Epithelial cell of proximal tubule (primary cell): Measurements from ENCODE around the gene PCDHB13. TPM values are rescaled to one million over a fixed set of nuclear protein-coding genes. Genes with fewer than 3 reads are reported as not detected.
"Not testable (repeated sequence)": the region's sequence is repeated elsewhere in the genome, so short reads cannot be mapped to it uniquely, and the experiment has no call there.

Experiments used
- DNase-seq: peaks from one replicate; pipeline ENCODE4 v3.0.0-alpha.2; 2011; ENCODE audit warnings: low read depth
- H3K4me3 ChIP-seq: 2 replicates; pipeline ENCODE4 v1.5.1; 2011; ENCODE audit warnings: low read depth, mild to moderate bottlenecking, low read length
- CTCF ChIP-seq: conservative IDR thresholded peaks from 2 replicates; pipeline ENCODE4 v1.5.1; 2012; ENCODE audit warnings: low read depth, mild to moderate bottlenecking, low read length
- total RNA-seq: library from RNA; depleted of rRNA; stranded (reverse); fragments of >200 nt; gene quantifications from 2 replicates; pipeline ENCODE4 v1.2.3, GENCODE V29; 2015

Gene PCDHB13
- total RNA-seq = 0.23 and 0.29 TPM in 2 replicates

GRCh38 chr5:141213656-141214339 is at the start of gene PCDHB13:
PCDHB13 (plus strand) TSS chr5:141213919; CDS start chr5:141214124, 205 bp downstream.
- not testable (repeated sequence) for H3K4me3 ChIP-seq, DNase-seq
- TF ChIP-seq CTCF = peak; percentile 16

GRCh38 chr5:141172381-141173204 is 41.1 kb upstream of the PCDHB13 start, which contains the start of gene PCDHB7:
PCDHB7 (plus strand) TSS chr5:141172644; CDS start chr5:141172836, 192 bp downstream.
- H3K4me3 ChIP-seq = no peak within 1 kb of the TSS
- TF ChIP-seq CTCF = peak; percentile 51
- DNase-seq = no peak

GRCh38 chr5:141174291-141175104 is 39.2 kb upstream of the PCDHB13 start:
- not testable (repeated sequence) for DNase-seq, H3K4me3 ChIP-seq

GRCh38 chr5:141175933-141176332 is 37.8 kb upstream of the PCDHB13 start:
- DNase-seq = no peak
- no peak for TF ChIP-seq CTCF
- H3K4me3 ChIP-seq = no peak overlapping the region

GRCh38 chr5:141177577-141178191 is 36.0 kb upstream of the PCDHB13 start, which contains the start of gene PCDHB8:
PCDHB8 (plus strand) TSS chr5:141177790; CDS start chr5:141178035, 245 bp downstream.
- H3K4me3 ChIP-seq, DNase-seq: not testable (repeated sequence)

GRCh38 chr5:141179371-141179770 is 34.3 kb upstream of the PCDHB13 start:
- DNase-seq = not testable (repeated sequence)

GRCh38 chr5:141179876-141180275 is 33.8 kb upstream of the PCDHB13 start:
- not testable (repeated sequence) for H3K4me3 ChIP-seq, DNase-seq

More at GRCh38 chr5:141179371-141179770, 34.3 kb upstream of the PCDHB13 start:
- H3K4me3 ChIP-seq = not testable (repeated sequence)

- TF ChIP-seq CTCF = no peak
- no peak overlapping the region for H3K4me3 ChIP-seq
Observed at GRCh38 chr5:141180313-141180712, 33.4 kb upstream of the PCDHB13 start.

More at GRCh38 chr5:141180313-141180712, 33.4 kb upstream of the PCDHB13 start:
- no peak for DNase-seq
